GM11168 (cell line): ENCODE data around the gene TCEA2.

Experiments used
- in situ Hi-C: fragments of 300-500 bp; cut with MboI; formaldehyde crosslinking; loops from one replicate; pipeline ENCODE4 v1.12.0; 2022; ENCODE audit warnings: low sequenced_read_pairs; ENCODE audit not compliant: unreplicated experiment

TCEA2 gene

GRCh38 chr20:64090165-64090564, 27.2 kb downstream of the TCEA2 start:
- in situ Hi-C loops = no loop called here

GRCh38 chr20:64091340-64091739, 28.3 kb downstream of the TCEA2 start:
- in situ Hi-C loops = no loop called here

- in situ Hi-C loops = no loop called here
These were observed 28.8 kb downstream of the TCEA2 start for GRCh38 chr20:64091770-64092169.

- in situ Hi-C loops = no loop called here
These were observed 29.4 kb downstream of the TCEA2 start for GRCh38 chr20:64092258-64093012.

GRCh38 chr20:64093013-64093503, 30.1 kb downstream of the TCEA2 start:
- in situ Hi-C loops = no loop called here

GRCh38 chr20:64095455-64095854, 32.5 kb downstream of the TCEA2 start:
- in situ Hi-C loops = no loop called here

GRCh38 chr20:64095927-64096326, 32.9 kb downstream of the TCEA2 start:
- in situ Hi-C loops = no loop called here

- in situ Hi-C loops = no loop called here
These were observed 33.5 kb downstream of the TCEA2 start for GRCh38 chr20:64096535-64096934.

GRCh38 chr20:64098471-64099013, 35.5 kb downstream of the TCEA2 start:
- in situ Hi-C loops = no loop called here

- in situ Hi-C loops = no loop called here
These were observed 36.2 kb downstream of the TCEA2 start for GRCh38 chr20:64099086-64099786.

- in situ Hi-C loops = no loop called here
These were observed 37.0 kb downstream of the TCEA2 start for GRCh38 chr20:64099880-64100565.

- in situ Hi-C loops = no loop called here
These were observed 37.5 kb downstream of the TCEA2 start for GRCh38 chr20:64100566-64100888.

- in situ Hi-C loops = no loop called here
These were observed 38.1 kb downstream of the TCEA2 start for GRCh38 chr20:64100946-64101688.

- in situ Hi-C loops = no loop called here
These were observed 39.0 kb downstream of the TCEA2 start for GRCh38 chr20:64101731-64102621.

- in situ Hi-C loops = no loop called here
These were observed 39.8 kb downstream of the TCEA2 start for GRCh38 chr20:64102647-64103354.

- in situ Hi-C loops = no loop called here
These were observed 41.1 kb downstream of the TCEA2 start for GRCh38 chr20:64103871-64104666.

- in situ Hi-C loops = no loop called here
These were observed 41.9 kb downstream of the TCEA2 start for GRCh38 chr20:64104667-64105451.
